Breast epithelium (tissue), 4 donors: ENCODE data around the gene MME. TPM values are rescaled to one million over a fixed set of nuclear protein-coding genes. Genes with fewer than 3 reads are reported as not detected.

Source experiments
- DNase-seq, 2 donors: peaks; one replicate each; pipeline ENCODE4 v3.0.0-alpha.2; 2019; ENCODE audit warnings: low spot score in 2 of 2
- H3K27ac ChIP-seq, 2 donors: fragments of 200-600 bp; sonication (generic) in 1 of 2; one replicate each; pipeline ENCODE4 v1.5.1; 2016 to 2019; ENCODE audit warnings: mild to moderate bottlenecking in 1 of 2
- H3K27me3 ChIP-seq, 2 donors: fragments of 200-600 bp; sonication (generic) in 1 of 2; one replicate each; pipeline versions ENCODE4 v1.5.1 to v1.6.0; 2017 to 2019; ENCODE audit warnings: control low read depth in 1 of 2, mild to moderate bottlenecking in 1 of 2
- H3K36me3 ChIP-seq: fragments of 200-600 bp; one replicate; pipeline ENCODE4 v1.5.1; 2019
- H3K4me1 ChIP-seq, 2 donors: fragments of 200-600 bp; sonication (generic); one replicate each; pipeline ENCODE4 v1.5.1; 2016 to 2019; ENCODE audit warnings: control low read depth in 1 of 2
- H3K4me3 ChIP-seq, 3 donors: fragments of 200-600 bp; sonication (generic); 1 replicate in 2 of 3; 2 replicates in 1 of 3; pipeline ENCODE4 v1.5.1; 2016 to 2019; ENCODE audit warnings: mild to moderate bottlenecking in 3 of 3, moderate library complexity in 2 of 3
- H3K9me3 ChIP-seq, 2 donors: fragments of 200-600 bp; sonication (generic) in 1 of 2; one replicate each; pipeline ENCODE4 v1.5.1; 2016 to 2019; ENCODE audit warnings: control low read depth in 1 of 2
- POLR2A ChIP-seq: fragments of 450-650 bp; IDR thresholded peaks from one replicate; pipeline ENCODE4 v1.6.1; 2016; ENCODE audit warnings: antibody characterized with exemption, mild to moderate bottlenecking, moderate library complexity
- POLR2AphosphoS5 ChIP-seq, 3 donors: sonication (generic); formaldehyde crosslinking; IDR thresholded peaks; one replicate each; pipeline ENCODE4 v1.6.1; 2017; ENCODE audit warnings: antibody characterized with exemption in 3 of 3
- intact Hi-C: fragments of 100-400 bp; cut with DNase I; formaldehyde crosslinking; loops from one replicate; pipeline ENCODE4 v1.15.1; 2023; ENCODE audit warnings: low total_unique reads
- total RNA-seq, 3 donors: library from RNA; depleted of rRNA; stranded (reverse); fragments of >200 nt; gene quantifications; one replicate each; pipeline ENCODE4 v1.1.0, GENCODE V29; 2016
- TF ChIP-seq, protein P1 (sequence below), 3 donors: fragments of 450-650 bp; IDR thresholded peaks; one replicate each; pipeline ENCODE4 v1.5.1; 2016 to 2017; ENCODE audit warnings: antibody characterized with exemption in 3 of 3, mild to moderate bottlenecking in 3 of 3, moderate library complexity in 3 of 3

MME gene
- total RNA-seq, 3 donors from 2014 or later = 114 to 155 (median 119) TPM

DNA sequence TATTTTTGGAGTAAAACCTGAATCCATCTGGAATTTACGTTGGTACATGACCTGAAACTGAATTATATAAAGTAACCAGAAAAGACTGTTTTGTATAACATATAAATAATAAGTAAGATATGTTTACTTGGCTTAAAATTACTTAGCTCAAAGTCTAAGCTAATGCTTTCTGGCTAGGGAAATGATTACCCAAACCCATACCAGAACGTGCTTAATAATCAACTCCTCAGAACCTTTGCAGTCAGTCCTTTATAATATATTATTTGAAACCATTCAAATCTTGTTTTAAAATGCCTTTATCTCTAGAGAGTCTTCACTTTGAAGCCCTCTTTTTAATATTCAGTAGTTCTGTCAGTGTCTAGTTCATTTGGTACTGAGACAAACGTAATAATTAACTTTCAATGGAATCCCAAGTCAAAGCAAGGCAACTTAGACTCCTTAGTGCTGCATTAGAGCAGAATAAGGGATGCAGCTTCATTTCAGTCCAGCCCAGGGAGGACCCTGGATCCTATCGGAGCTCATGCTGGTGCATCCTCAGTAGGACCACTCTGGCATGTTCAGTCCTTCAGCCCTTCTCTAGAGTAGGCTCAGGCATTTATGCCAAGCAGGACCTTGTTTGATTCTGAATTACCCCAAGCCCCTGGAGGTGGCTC is 81.6 kb downstream of the MME start:
- H3K27ac ChIP-seq = no peak overlapping the region
- intact Hi-C loops = no loop called here
- H3K9me3 ChIP-seq = no peaks in the 10 kb centered on the region
- no peaks in the 10 kb centered on the region for H3K27me3 ChIP-seq
- H3K4me1 ChIP-seq = no peaks in the 10 kb centered on the region
- TF ChIP-seq POLR2A = no peak
- TF ChIP-seq, protein P1, sequence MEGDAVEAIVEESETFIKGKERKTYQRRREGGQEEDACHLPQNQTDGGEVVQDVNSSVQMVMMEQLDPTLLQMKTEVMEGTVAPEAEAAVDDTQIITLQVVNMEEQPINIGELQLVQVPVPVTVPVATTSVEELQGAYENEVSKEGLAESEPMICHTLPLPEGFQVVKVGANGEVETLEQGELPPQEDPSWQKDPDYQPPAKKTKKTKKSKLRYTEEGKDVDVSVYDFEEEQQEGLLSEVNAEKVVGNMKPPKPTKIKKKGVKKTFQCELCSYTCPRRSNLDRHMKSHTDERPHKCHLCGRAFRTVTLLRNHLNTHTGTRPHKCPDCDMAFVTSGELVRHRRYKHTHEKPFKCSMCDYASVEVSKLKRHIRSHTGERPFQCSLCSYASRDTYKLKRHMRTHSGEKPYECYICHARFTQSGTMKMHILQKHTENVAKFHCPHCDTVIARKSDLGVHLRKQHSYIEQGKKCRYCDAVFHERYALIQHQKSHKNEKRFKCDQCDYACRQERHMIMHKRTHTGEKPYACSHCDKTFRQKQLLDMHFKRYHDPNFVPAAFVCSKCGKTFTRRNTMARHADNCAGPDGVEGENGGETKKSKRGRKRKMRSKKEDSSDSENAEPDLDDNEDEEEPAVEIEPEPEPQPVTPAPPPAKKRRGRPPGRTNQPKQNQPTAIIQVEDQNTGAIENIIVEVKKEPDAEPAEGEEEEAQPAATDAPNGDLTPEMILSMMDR (IDR thresholded peaks at IDR 0.05) = no peak
- no peak for DNase-seq
- no peaks in the 10 kb centered on the region for H3K36me3 ChIP-seq
- no peak overlapping the region for H3K4me3 ChIP-seq

DNA sequence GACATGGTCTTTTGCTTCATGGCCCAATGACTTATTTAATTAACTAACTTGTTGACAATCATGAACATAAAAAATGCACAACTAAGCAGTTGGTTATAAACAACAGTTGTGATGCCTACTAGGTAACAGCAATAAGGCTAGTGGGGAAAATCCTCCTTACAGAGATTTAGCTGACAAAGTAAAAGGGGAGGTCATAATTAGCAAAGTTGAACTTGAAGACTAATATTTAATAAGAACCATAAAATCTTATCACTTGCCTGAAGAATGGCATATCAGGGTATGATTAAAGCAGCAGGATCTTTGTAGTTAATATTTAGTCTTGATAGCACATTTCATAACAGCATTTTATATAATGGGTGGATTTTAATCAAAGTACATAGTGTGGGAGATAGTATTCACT is 84.2 kb downstream of the MME start:
- Histone ChIP-seq H3K27ac (no peak overlapping the region), H3K4me3 (no peak overlapping the region), H3K9me3 (no peaks in the 10 kb centered on the region), H3K36me3 (no peaks in the 10 kb centered on the region), H3K4me1 (no peaks in the 10 kb centered on the region), H3K27me3 (no peaks in the 10 kb centered on the region)
- intact Hi-C loops = no loop called here
- no peak for TF ChIP-seq POLR2A
- TF ChIP-seq POLR2AphosphoS5 (IDR thresholded peaks at IDR 0.05) = no peak
- TF ChIP-seq, protein P1 (IDR thresholded peaks at IDR 0.05) = no peak
- DNase-seq = no peak

DNA sequence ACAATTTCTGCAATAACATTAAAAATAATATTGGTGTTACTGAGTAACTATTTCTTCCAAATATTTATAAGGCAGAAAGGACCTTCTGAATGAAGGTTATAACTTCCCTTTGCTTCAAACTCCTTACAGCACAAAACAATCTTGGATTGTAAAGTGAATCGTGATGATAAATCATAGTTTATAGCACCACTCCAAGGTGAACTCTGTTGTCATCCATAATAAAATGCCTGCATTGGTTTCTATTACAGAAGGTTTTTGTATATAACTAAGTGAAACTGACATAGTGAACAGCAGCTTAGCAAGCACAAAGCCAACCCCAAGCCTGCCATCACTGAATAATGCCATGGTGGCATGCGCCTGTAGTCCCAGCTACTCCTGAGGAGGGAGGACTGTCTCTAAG is 86.3 kb downstream of the MME start:
- no peaks in the 10 kb centered on the region for H3K36me3 ChIP-seq

DNA sequence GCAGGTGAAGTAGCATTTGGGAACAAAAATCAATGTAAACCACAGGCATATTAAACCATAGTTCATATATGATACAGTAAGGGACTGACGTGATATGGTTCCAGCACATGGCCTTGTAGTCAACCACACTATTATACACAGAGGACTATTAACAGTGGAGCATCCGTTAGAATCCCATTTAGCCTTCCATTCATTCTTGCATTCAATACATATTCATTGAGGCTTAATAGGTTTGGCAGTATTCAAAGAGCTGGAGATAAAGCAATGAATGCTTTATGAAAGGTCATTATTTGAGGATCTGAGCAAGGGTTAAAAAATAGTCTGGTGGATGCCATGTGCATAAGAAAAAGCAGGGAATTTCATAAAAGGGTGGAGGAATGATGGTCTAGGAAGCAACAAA is 89.1 kb downstream of the MME start:
- intact Hi-C loops = no loop called here
- no peaks in the 10 kb centered on the region for H3K36me3 ChIP-seq
- no peak for DNase-seq
- H3K4me1 ChIP-seq = no peaks in the 10 kb centered on the region
- H3K4me3 ChIP-seq = no peak overlapping the region
- H3K27me3 ChIP-seq = no peaks in the 10 kb centered on the region
- no peaks in the 10 kb centered on the region for H3K9me3 ChIP-seq
- TF ChIP-seq POLR2AphosphoS5 (IDR thresholded peaks at IDR 0.05) (no peak), POLR2A (no peak)
- TF ChIP-seq, protein P1 (IDR thresholded peaks at IDR 0.05) = no peak
- H3K27ac ChIP-seq = no peak overlapping the region

More for the DNA sequence above, 86.3 kb downstream of the MME start:
- Histone ChIP-seq H3K27ac (no peak overlapping the region), H3K27me3 (no peaks in the 10 kb centered on the region), H3K4me1 (no peaks in the 10 kb centered on the region), H3K4me3 (no peak overlapping the region), H3K9me3 (no peaks in the 10 kb centered on the region)
- DNase-seq = no peak
- TF ChIP-seq POLR2AphosphoS5 (IDR thresholded peaks at IDR 0.05) (no peak), POLR2A (no peak)
- TF ChIP-seq, protein P1 (IDR thresholded peaks at IDR 0.05) = no peak
- intact Hi-C loops = no loop called here

DNA sequence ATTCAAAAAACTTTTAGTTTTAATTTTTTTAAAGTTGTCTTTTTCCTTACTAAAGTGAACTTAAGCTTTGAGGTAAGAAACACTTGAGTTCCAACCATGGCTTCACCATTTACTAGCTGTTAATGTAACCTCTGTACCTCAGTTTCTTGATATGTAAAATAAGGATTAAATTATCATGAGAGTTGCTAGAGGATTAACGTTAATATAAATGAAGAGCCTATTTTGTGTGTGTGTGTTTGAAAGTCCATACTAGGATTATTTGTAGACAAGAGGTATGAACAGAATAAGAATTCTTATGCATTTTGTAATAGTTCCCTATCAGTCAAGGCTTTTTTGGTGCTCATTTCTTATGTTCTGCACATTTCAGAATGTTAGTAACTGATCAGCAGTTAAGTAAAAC is 93.7 kb downstream of the MME start:
- Histone ChIP-seq H3K4me1 (no peaks in the 10 kb centered on the region), H3K27me3 (no peaks in the 10 kb centered on the region), H3K9me3 (no peaks in the 10 kb centered on the region), H3K36me3 (no peaks in the 10 kb centered on the region), H3K27ac (no peak overlapping the region), H3K4me3 (no peak overlapping the region)
- TF ChIP-seq POLR2A (no peak), POLR2AphosphoS5 (IDR thresholded peaks at IDR 0.05) (no peak)
- TF ChIP-seq, protein P1 (IDR thresholded peaks at IDR 0.05) = no peak
- intact Hi-C loops = loop anchor here (2.0 kb wide), 1 partner anchor 59 kb away; no protein-coding TSS in a partner anchor
- DNase-seq = no peak
